Parathyroid adenoma (tissue), 2 donors: Measurements from ENCODE around the gene UGT1A8.
"Not testable (repeated sequence)": the region's sequence is repeated elsewhere in the genome, so short reads cannot be mapped to it uniquely, and the experiment has no call there.

ENCODE experiments used
- H2AFZ ChIP-seq: fragments of 300-600 bp; sonication (generic); one replicate; pipeline ENCODE4 v1.7.0; 2017; ENCODE audit warnings: antibody characterized with exemption, mild to moderate bottlenecking
- H3K27ac ChIP-seq: fragments of 300-600 bp; sonication (generic); one replicate; pipeline ENCODE4 v1.7.0; 2017
- H3K27me3 ChIP-seq: fragments of 300-600 bp; sonication (generic); one replicate; pipeline ENCODE4 v1.7.0; 2017; ENCODE audit warnings: low read length; ENCODE audit not compliant: control insufficient read depth, insufficient read depth
- H3K36me3 ChIP-seq: fragments of 300-600 bp; sonication (generic); one replicate; pipeline ENCODE4 v1.7.0; 2017; ENCODE audit warnings: low read length; ENCODE audit not compliant: control insufficient read depth, insufficient read depth
- H3K4me1 ChIP-seq: fragments of 300-600 bp; sonication (generic); one replicate; pipeline ENCODE4 v1.7.0; 2017; ENCODE audit warnings: control low read depth
- H3K4me2 ChIP-seq: fragments of 300-600 bp; sonication (generic); one replicate; pipeline ENCODE4 v1.7.0; 2017; ENCODE audit warnings: low read length
- H3K4me3 ChIP-seq: fragments of 300-600 bp; sonication (generic); one replicate; pipeline ENCODE4 v1.7.0; 2017; ENCODE audit warnings: low read depth, low read length
- H3K79me2 ChIP-seq: fragments of 300-600 bp; sonication (generic); one replicate; pipeline ENCODE4 v1.7.0; 2017; ENCODE audit warnings: control low read depth
- H3K9ac ChIP-seq: fragments of 300-600 bp; sonication (generic); one replicate; pipeline ENCODE4 v1.7.0; 2017; ENCODE audit warnings: mild to moderate bottlenecking
- H3K9me3 ChIP-seq: fragments of 300-600 bp; sonication (generic); one replicate; pipeline ENCODE4 v1.7.0; 2017; ENCODE audit warnings: low read length; ENCODE audit not compliant: control insufficient read depth
- CTCF ChIP-seq: fragments of 300-600 bp; sonication (generic); IDR thresholded peaks from one replicate; pipeline ENCODE4 v1.7.0; 2017; ENCODE audit warnings: antibody characterized with exemption, mild to moderate bottlenecking
- donor health status: primary hyperparathyroidism.

UGT1A8 gene

GRCh38 chr2:233638836-233639235 is 21.4 kb downstream of the UGT1A8 start:
- TF ChIP-seq CTCF = no peak
- no peaks in the 10 kb centered on the region for H3K9me3 ChIP-seq
- H3K27ac ChIP-seq = no peak overlapping the region
- H3K79me2 ChIP-seq = no peaks in the 10 kb centered on the region
- no peaks in the 10 kb centered on the region for H3K36me3 ChIP-seq
- no peak overlapping the region for H2AFZ ChIP-seq
- no peaks in the 10 kb centered on the region for H3K27me3 ChIP-seq
- no peaks in the 10 kb centered on the region for H3K4me1 ChIP-seq
- H3K4me3 ChIP-seq = no peak overlapping the region
- H3K9ac ChIP-seq = no peak overlapping the region
- no peak overlapping the region for H3K4me2 ChIP-seq

GRCh38 chr2:233639860-233640259 is 22.4 kb downstream of the UGT1A8 start:
- Histone ChIP-seq H3K9ac (no peak overlapping the region), H3K4me1 (no peaks in the 10 kb centered on the region), H3K79me2 (no peaks in the 10 kb centered on the region), H2AFZ (no peak overlapping the region), H3K36me3 (no peaks in the 10 kb centered on the region), H3K4me3 (no peak overlapping the region), H3K9me3 (no peaks in the 10 kb centered on the region), H3K4me2 (no peak overlapping the region), H3K27ac (no peak overlapping the region), H3K27me3 (no peaks in the 10 kb centered on the region)
- TF ChIP-seq CTCF = no peak

- no peak for TF ChIP-seq CTCF
- Histone ChIP-seq H3K9me3 (no peaks in the 10 kb centered on the region), H3K27ac (no peak overlapping the region), H2AFZ (no peak overlapping the region), H3K9ac (no peak overlapping the region), H3K36me3 (no peaks in the 10 kb centered on the region), H3K4me2 (no peak overlapping the region), H3K27me3 (no peaks in the 10 kb centered on the region), H3K79me2 (no peaks in the 10 kb centered on the region), H3K4me3 (no peak overlapping the region), H3K4me1 (no peaks in the 10 kb centered on the region)
Measured at GRCh38 chr2:233643128-233643527, 25.7 kb downstream of the UGT1A8 start.

GRCh38 chr2:233646033-233646432 is 28.6 kb downstream of the UGT1A8 start:
- H3K27me3 ChIP-seq, H3K9ac ChIP-seq, H3K79me2 ChIP-seq, H3K36me3 ChIP-seq, H2AFZ ChIP-seq, H3K27ac ChIP-seq, H3K4me3 ChIP-seq, H3K4me2 ChIP-seq, H3K4me1 ChIP-seq, H3K9me3 ChIP-seq: not testable (repeated sequence)

GRCh38 chr2:233650981-233651380 is 33.5 kb downstream of the UGT1A8 start:
- Histone ChIP-seq H2AFZ (no peak overlapping the region), H3K9ac (no peak overlapping the region), H3K4me2 (no peak overlapping the region), H3K4me3 (no peak overlapping the region), H3K79me2 (no peaks in the 10 kb centered on the region), H3K4me1 (no peaks in the 10 kb centered on the region), H3K27ac (no peak overlapping the region), H3K27me3 (no peaks in the 10 kb centered on the region), H3K9me3 (no peaks in the 10 kb centered on the region), H3K36me3 (no peaks in the 10 kb centered on the region)
- TF ChIP-seq CTCF = no peak
